ENCODE measurements around the gene IRS2.
A peak's percentile ranks its signal among the peaks of the same experiment; 100 is the strongest.

IRS2 gene

GRCh38 chr13:109781384-109782065 lies 4.9 kb downstream of the IRS2 start:
- H3K4me1 ChIP-seq (ENCODE audit: control insufficient read depth in 1 of 2, insufficient read depth in 2 of 2, low read length in 2 of 2) = peaks cover 36% of the 10 kb centered on the region in 2 donors
- no peak overlapping the region for H3K27ac ChIP-seq (ENCODE audit: low read depth, low read length)
- peaks cover 0 to 4% of the 10 kb centered on the region in 2 donors for H3K36me3 ChIP-seq (ENCODE audit: control insufficient read depth in 1 of 2, insufficient read depth in 2 of 2, low read length in 2 of 2)
- H3K9me3 ChIP-seq (ENCODE audit: control insufficient read depth in 1 of 2, low read length in 2 of 2) = no peaks in the 10 kb centered on the region
- peak overlapping the region; percentile 73 to 76 for H3K4me3 ChIP-seq (ENCODE audit: low read depth in 1 of 2, low read length in 2 of 2)
- H3K27me3 ChIP-seq (ENCODE audit: control insufficient read depth in 1 of 2, insufficient read depth in 2 of 2, low read length in 2 of 2) = no peaks in the 10 kb centered on the region
- H3K9ac ChIP-seq (ENCODE audit: low read depth in 1 of 2, low read length in 2 of 2) = peak overlapping the region; percentile 21 to 30

- H3K9ac ChIP-seq (ENCODE audit: low read depth in 1 of 2, low read length in 2 of 2) = peak overlapping the region; percentile 21 to 30
- peaks cover 0 to 4% of the 10 kb centered on the region in 2 donors for H3K36me3 ChIP-seq (ENCODE audit: control insufficient read depth in 1 of 2, insufficient read depth in 2 of 2, low read length in 2 of 2)
- H3K27me3 ChIP-seq (ENCODE audit: control insufficient read depth in 1 of 2, insufficient read depth in 2 of 2, low read length in 2 of 2) = no peaks in the 10 kb centered on the region
- H3K9me3 ChIP-seq (ENCODE audit: control insufficient read depth in 1 of 2, low read length in 2 of 2) = no peaks in the 10 kb centered on the region
- H3K4me3 ChIP-seq (ENCODE audit: low read depth in 1 of 2, low read length in 2 of 2) = peak overlapping the region; percentile 73 to 76
- H3K27ac ChIP-seq (ENCODE audit: low read depth, low read length) = no peak overlapping the region
- H3K4me1 ChIP-seq (ENCODE audit: control insufficient read depth in 1 of 2, insufficient read depth in 2 of 2, low read length in 2 of 2) = peaks cover 36% of the 10 kb centered on the region in 2 donors
These were observed 5.5 kb downstream of the IRS2 start for GRCh38 chr13:109780845-109781383.

GRCh38 chr13:109779876-109780510 lies 6.4 kb downstream of the IRS2 start:
- Histone ChIP-seq H3K9me3 (ENCODE audit: control insufficient read depth in 1 of 2, low read length in 2 of 2) (no peaks in the 10 kb centered on the region), H3K4me3 (ENCODE audit: low read depth in 1 of 2, low read length in 2 of 2) (peak overlapping the region; percentile 7 to 76), H3K9ac (ENCODE audit: low read depth in 1 of 2, low read length in 2 of 2) (peak overlapping the region in 1 of 2 donors; percentile 21), H3K27ac (ENCODE audit: low read depth, low read length) (no peak overlapping the region), H3K4me1 (ENCODE audit: control insufficient read depth in 1 of 2, insufficient read depth in 2 of 2, low read length in 2 of 2) (peaks cover 33 to 36% of the 10 kb centered on the region in 2 donors), H3K27me3 (ENCODE audit: control insufficient read depth in 1 of 2, insufficient read depth in 2 of 2, low read length in 2 of 2) (no peaks in the 10 kb centered on the region), H3K36me3 (ENCODE audit: control insufficient read depth in 1 of 2, insufficient read depth in 2 of 2, low read length in 2 of 2) (peaks cover 0 to 4% of the 10 kb centered on the region in 2 donors)

- Histone ChIP-seq H3K4me3 (ENCODE audit: low read depth in 1 of 2, low read length in 2 of 2) (peak overlapping the region; percentile 5 to 76), H3K36me3 (ENCODE audit: control insufficient read depth in 1 of 2, insufficient read depth in 2 of 2, low read length in 2 of 2) (peaks cover 0 to 4% of the 10 kb centered on the region in 2 donors), H3K27me3 (ENCODE audit: control insufficient read depth in 1 of 2, insufficient read depth in 2 of 2, low read length in 2 of 2) (no peaks in the 10 kb centered on the region), H3K9ac (ENCODE audit: low read depth in 1 of 2, low read length in 2 of 2) (no peak overlapping the region), H3K4me1 (ENCODE audit: control insufficient read depth in 1 of 2, insufficient read depth in 2 of 2, low read length in 2 of 2) (peaks cover 31 to 36% of the 10 kb centered on the region in 2 donors), H3K9me3 (ENCODE audit: control insufficient read depth in 1 of 2, low read length in 2 of 2) (no peaks in the 10 kb centered on the region), H3K27ac (ENCODE audit: low read depth, low read length) (no peak overlapping the region)
These were observed 7.3 kb downstream of the IRS2 start for GRCh38 chr13:109779074-109779473.

DNA sequence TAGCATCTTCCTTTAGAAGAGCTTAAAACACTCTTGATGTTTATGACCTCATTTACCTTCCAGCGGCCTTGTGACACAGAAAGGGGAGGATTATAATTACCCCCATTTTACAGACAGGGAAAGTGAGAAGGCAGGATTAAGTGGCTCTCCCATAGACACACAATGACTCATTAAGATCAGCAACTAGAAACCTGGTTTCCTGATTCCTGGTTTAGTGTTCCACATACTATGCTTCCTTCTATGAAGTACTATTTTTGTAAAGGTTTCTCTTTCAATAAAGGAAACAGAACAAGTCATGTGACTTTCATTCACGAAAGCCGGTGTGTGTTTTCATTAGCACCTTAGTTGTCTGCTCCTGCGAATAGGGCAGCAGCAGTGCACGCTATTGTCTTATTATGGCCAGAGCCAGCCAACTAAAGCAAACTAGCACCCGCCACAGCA lies 8.3 kb downstream of the IRS2 start:
- H3K27me3 ChIP-seq (ENCODE audit: control insufficient read depth in 1 of 2, insufficient read depth in 2 of 2, low read length in 2 of 2) = no peaks in the 10 kb centered on the region
- peaks cover 29 to 36% of the 10 kb centered on the region in 2 donors for H3K4me1 ChIP-seq (ENCODE audit: control insufficient read depth in 1 of 2, insufficient read depth in 2 of 2, low read length in 2 of 2)
- H3K36me3 ChIP-seq (ENCODE audit: control insufficient read depth in 1 of 2, insufficient read depth in 2 of 2, low read length in 2 of 2) = no peaks in the 10 kb centered on the region
- H3K9ac ChIP-seq (ENCODE audit: low read depth in 1 of 2, low read length in 2 of 2) = no peak overlapping the region
- no peaks in the 10 kb centered on the region for H3K9me3 ChIP-seq (ENCODE audit: control insufficient read depth in 1 of 2, low read length in 2 of 2)
- peak overlapping the region; percentile 1 to 76 for H3K4me3 ChIP-seq (ENCODE audit: low read depth in 1 of 2, low read length in 2 of 2)
- H3K27ac ChIP-seq (ENCODE audit: low read depth, low read length) = no peak overlapping the region

DNA sequence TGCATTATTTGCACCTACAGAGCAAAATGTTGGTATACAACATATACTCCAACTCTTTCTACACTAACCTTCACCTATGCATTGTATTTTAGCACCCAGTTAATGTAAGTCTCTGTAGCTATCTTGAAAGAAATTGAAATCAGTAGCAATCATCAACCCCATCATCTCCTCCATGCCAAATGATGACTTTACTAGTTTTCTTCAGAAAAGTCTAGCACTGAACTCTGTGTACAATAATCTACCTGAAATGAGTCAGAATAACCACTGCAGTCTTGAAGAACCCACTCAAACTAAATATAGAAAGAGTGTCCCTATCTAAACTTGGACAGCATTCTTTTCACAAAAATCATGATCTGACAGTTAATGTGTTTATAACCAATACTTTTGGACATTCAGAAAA lies 9.8 kb downstream of the IRS2 start:
- H3K4me3 ChIP-seq (ENCODE audit: low read depth in 1 of 2, low read length in 2 of 2) = no peak overlapping the region
- peaks cover 0 to 5% of the 10 kb centered on the region in 2 donors for H3K36me3 ChIP-seq (ENCODE audit: control insufficient read depth in 1 of 2, insufficient read depth in 2 of 2, low read length in 2 of 2)
- H3K9ac ChIP-seq (ENCODE audit: low read depth in 1 of 2, low read length in 2 of 2) = no peak overlapping the region
- H3K4me1 ChIP-seq (ENCODE audit: control insufficient read depth in 1 of 2, insufficient read depth in 2 of 2, low read length in 2 of 2) = peaks cover 26 to 36% of the 10 kb centered on the region in 2 donors
- H3K27me3 ChIP-seq (ENCODE audit: control insufficient read depth in 1 of 2, insufficient read depth in 2 of 2, low read length in 2 of 2) = no peaks in the 10 kb centered on the region
- no peaks in the 10 kb centered on the region for H3K9me3 ChIP-seq (ENCODE audit: control insufficient read depth in 1 of 2, low read length in 2 of 2)
- no peak overlapping the region for H3K27ac ChIP-seq (ENCODE audit: low read depth, low read length)

DNA sequence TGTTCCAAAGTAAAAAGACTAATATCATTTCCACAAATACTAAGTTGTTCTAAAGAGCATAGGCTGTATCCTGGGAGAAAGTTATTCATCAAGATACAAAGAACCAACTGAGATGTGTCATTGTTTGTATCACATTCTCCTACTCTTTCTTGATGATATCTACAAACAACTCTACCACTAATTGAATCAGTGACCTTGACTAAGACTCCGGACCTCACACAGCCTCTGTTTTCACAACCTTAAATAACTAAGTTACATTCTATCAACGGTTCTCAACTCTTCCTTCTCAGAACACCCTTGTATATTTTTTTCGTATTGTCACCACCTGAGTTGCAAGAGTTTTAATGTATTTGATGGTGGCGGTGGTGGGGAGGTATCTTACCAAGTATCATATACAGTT lies 12.6 kb downstream of the IRS2 start:
- H3K36me3 ChIP-seq (ENCODE audit: control insufficient read depth in 1 of 2, insufficient read depth in 2 of 2, low read length in 2 of 2) = peaks cover 0 to 16% of the 10 kb centered on the region in 2 donors
- no peaks in the 10 kb centered on the region for H3K27me3 ChIP-seq (ENCODE audit: control insufficient read depth in 1 of 2, insufficient read depth in 2 of 2, low read length in 2 of 2)
- no peaks in the 10 kb centered on the region for H3K9me3 ChIP-seq (ENCODE audit: control insufficient read depth in 1 of 2, low read length in 2 of 2)
- H3K9ac ChIP-seq (ENCODE audit: low read depth in 1 of 2, low read length in 2 of 2) = no peak overlapping the region
- H3K4me3 ChIP-seq (ENCODE audit: low read depth in 1 of 2, low read length in 2 of 2) = no peak overlapping the region
- no peak overlapping the region for H3K27ac ChIP-seq (ENCODE audit: low read depth, low read length)
- peaks cover 10 to 17% of the 10 kb centered on the region in 2 donors for H3K4me1 ChIP-seq (ENCODE audit: control insufficient read depth in 1 of 2, insufficient read depth in 2 of 2, low read length in 2 of 2)

GRCh38 chr13:109773276-109773675 lies 13.1 kb downstream of the IRS2 start:
- no peak overlapping the region for H3K9ac ChIP-seq (ENCODE audit: low read depth in 1 of 2, low read length in 2 of 2)
- no peaks in the 10 kb centered on the region for H3K9me3 ChIP-seq (ENCODE audit: control insufficient read depth in 1 of 2, low read length in 2 of 2)
- H3K4me1 ChIP-seq (ENCODE audit: control insufficient read depth in 1 of 2, insufficient read depth in 2 of 2, low read length in 2 of 2) = peaks cover 8 to 12% of the 10 kb centered on the region in 2 donors
- no peaks in the 10 kb centered on the region for H3K27me3 ChIP-seq (ENCODE audit: control insufficient read depth in 1 of 2, insufficient read depth in 2 of 2, low read length in 2 of 2)
- H3K4me3 ChIP-seq (ENCODE audit: low read depth in 1 of 2, low read length in 2 of 2) = no peak overlapping the region
- no peak overlapping the region for H3K27ac ChIP-seq (ENCODE audit: low read depth, low read length)
- H3K36me3 ChIP-seq (ENCODE audit: control insufficient read depth in 1 of 2, insufficient read depth in 2 of 2, low read length in 2 of 2) = peaks cover 0 to 16% of the 10 kb centered on the region in 2 donors

DNA sequence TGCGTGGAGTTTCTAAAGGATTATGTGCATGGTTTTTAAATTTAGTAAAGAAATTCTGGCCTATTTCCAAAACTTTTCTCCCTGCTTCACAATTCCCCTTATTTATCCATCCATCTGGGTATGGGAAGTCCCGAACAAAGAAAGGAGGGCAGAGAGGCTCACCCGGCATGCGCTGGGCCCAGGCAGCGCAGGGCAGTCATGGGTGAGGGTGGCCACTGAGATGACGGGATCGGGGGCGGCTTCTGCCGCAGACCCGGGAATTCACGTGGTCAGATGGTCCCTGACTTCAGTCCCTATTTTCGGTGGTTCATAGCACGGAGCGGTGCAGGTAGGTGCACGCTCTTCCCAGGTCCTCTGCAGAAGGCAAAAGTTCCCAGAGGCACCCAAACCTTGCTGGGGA lies 14.5 kb downstream of the IRS2 start:
- Histone ChIP-seq H3K4me1 (ENCODE audit: control insufficient read depth in 1 of 2, insufficient read depth in 2 of 2, low read length in 2 of 2) (peaks cover 0 to under 1% of the 10 kb centered on the region in 2 donors), H3K4me3 (ENCODE audit: low read depth in 1 of 2, low read length in 2 of 2) (no peak overlapping the region), H3K36me3 (ENCODE audit: control insufficient read depth in 1 of 2, insufficient read depth in 2 of 2, low read length in 2 of 2) (peaks cover 0 to 16% of the 10 kb centered on the region in 2 donors), H3K9me3 (ENCODE audit: control insufficient read depth in 1 of 2, low read length in 2 of 2) (no peaks in the 10 kb centered on the region), H3K27ac (ENCODE audit: low read depth, low read length) (no peak overlapping the region), H3K27me3 (ENCODE audit: control insufficient read depth in 1 of 2, insufficient read depth in 2 of 2, low read length in 2 of 2) (no peaks in the 10 kb centered on the region), H3K9ac (ENCODE audit: low read depth in 1 of 2, low read length in 2 of 2) (no peak overlapping the region)

GRCh38 chr13:109770436-109770835 lies 15.9 kb downstream of the IRS2 start:
- Histone ChIP-seq H3K36me3 (ENCODE audit: control insufficient read depth in 1 of 2, insufficient read depth in 2 of 2, low read length in 2 of 2) (peaks cover 0 to 16% of the 10 kb centered on the region in 2 donors), H3K4me1 (ENCODE audit: control insufficient read depth in 1 of 2, insufficient read depth in 2 of 2, low read length in 2 of 2) (no peaks in the 10 kb centered on the region), H3K27me3 (ENCODE audit: control insufficient read depth in 1 of 2, insufficient read depth in 2 of 2, low read length in 2 of 2) (no peaks in the 10 kb centered on the region), H3K9ac (ENCODE audit: low read depth in 1 of 2, low read length in 2 of 2) (no peak overlapping the region), H3K4me3 (ENCODE audit: low read depth in 1 of 2, low read length in 2 of 2) (no peak overlapping the region), H3K27ac (ENCODE audit: low read depth, low read length) (no peak overlapping the region), H3K9me3 (ENCODE audit: control insufficient read depth in 1 of 2, low read length in 2 of 2) (no peaks in the 10 kb centered on the region)
